SK-N-SH (cell line): Measurements from ENCODE around the gene PCYOX1L. TPM values are rescaled to one million over a fixed set of nuclear protein-coding genes. Genes with fewer than 3 reads are reported as not detected.

ENCODE experiments used
- CTCF ChIA-PET: fragments of 300-600, 350-600 bp; formaldehyde crosslinking; extraction: SDS; loops from one replicate; lab custom pipeline; 2021; lab: Yijun Ruan, JAX
- POLR2A ChIA-PET: fragments of 350-600 bp; sonication (Branson Sonifier 250); formaldehyde crosslinking; extraction: SDS; loops from one replicate; lab custom pipeline; 2020; ENCODE audit warnings: antibody characterized with exemption, inconsistent platforms; lab: Yijun Ruan, JAX
- DNase-seq: peaks from one replicate; pipeline ENCODE4 v3.0.0; 2012
- H2AFZ ChIP-seq: fragments of 200-600 bp; sonication (generic); 2 replicates; pipeline ENCODE4 v1.8.1; 2016; ENCODE audit warnings: antibody characterized with exemption, mild to moderate bottlenecking, low read depth
- H3F3A ChIP-seq: fragments of 200-600 bp; sonication (generic); replicated peaks from 2 replicates; pipeline ENCODE3; 2016; ENCODE audit warnings: antibody characterized with exemption, mild to moderate bottlenecking; ENCODE audit not compliant: insufficient read depth
- H3K27ac ChIP-seq, 2 experiments: fragments of 200-500 bp in 1 of 2; fragments of 200-600 bp in 1 of 2; sonication (Bioruptor generic) in 1 of 2; sonication (generic), shearing (Covaris generic) in 1 of 2; 2 replicates each; pipeline versions ENCODE4 v1.5.1 to v1.6.1; 2014 to 2016; ENCODE audit warnings: low read depth in 2 of 2, inconsistent platforms in 1 of 2, low read length in 1 of 2, mild to moderate bottlenecking in 1 of 2, mixed read lengths in 1 of 2
- H3K27me3 ChIP-seq: fragments of 200-600 bp; sonication (generic), shearing (Covaris generic); 2 replicates; pipeline ENCODE4 v1.6.1; 2016; ENCODE audit warnings: mixed run types; ENCODE audit not compliant: insufficient read depth
- H3K36me3 ChIP-seq, 2 experiments: fragments of 200-500 bp in 1 of 2; fragments of 200-600 bp in 1 of 2; sonication (Bioruptor generic) in 1 of 2; sonication (generic) in 1 of 2; replicated peaks in 1 of 2; 2 replicates each; pipeline versions ENCODE3 to v1.5.1; 2014 to 2016; ENCODE audit warnings: low read length in 1 of 2, mild to moderate bottlenecking in 1 of 2; ENCODE audit not compliant: insufficient read depth in 2 of 2, control insufficient read depth in 1 of 2
- H3K4me1 ChIP-seq, 2 experiments: fragments of 200-500 bp in 1 of 2; fragments of 200-600 bp in 1 of 2; sonication (Bioruptor generic) in 1 of 2; sonication (generic), shearing (Covaris generic) in 1 of 2; 2 replicates each; pipeline versions ENCODE4 v1.5.1 to v1.6.1; 2014 to 2016; ENCODE audit warnings: low read depth in 1 of 2, low read length in 1 of 2, mixed run types in 1 of 2; ENCODE audit not compliant: insufficient read depth in 2 of 2, control insufficient read depth in 1 of 2
- H3K4me2 ChIP-seq: fragments of 200-600 bp; sonication (generic), shearing (Covaris generic); 2 replicates; pipeline ENCODE4 v1.6.1; 2017; ENCODE audit warnings: mixed run types
- H3K4me3 ChIP-seq, 2 experiments: fragments of 200-500 bp in 1 of 2; fragments of 200-600 bp in 1 of 2; sonication (Bioruptor generic) in 1 of 2; sonication (generic), shearing (Covaris generic) in 1 of 2; 2 replicates each; pipeline versions ENCODE4 v1.5.1 to v1.8.1; 2014 to 2016; ENCODE audit warnings: low read depth in 2 of 2, inconsistent platforms in 1 of 2, low read length in 1 of 2, mild to moderate bottlenecking in 1 of 2, mixed read lengths in 1 of 2, moderate library complexity in 1 of 2
- H3K79me2 ChIP-seq: fragments of 200-600 bp; sonication (generic); 2 replicates; pipeline ENCODE4 v1.8.1; 2017; ENCODE audit warnings: mild to moderate bottlenecking; ENCODE audit not compliant: insufficient read depth
- H3K9ac ChIP-seq: fragments of 200-600 bp; sonication (generic); 2 replicates; pipeline ENCODE4 v1.6.1; 2017; ENCODE audit warnings: mixed run types
- H3K9me2 ChIP-seq: fragments of 200-600 bp; sonication (generic); 2 replicates; pipeline ENCODE4 v1.6.1; 2017; ENCODE audit warnings: mixed run types
- H3K9me3 ChIP-seq: fragments of 200-600 bp; sonication (generic); 2 replicates; pipeline ENCODE4 v1.6.1; 2017; ENCODE audit warnings: mixed run types, mild to moderate bottlenecking, moderate library complexity
- H4K20me1 ChIP-seq: fragments of 200-600 bp; sonication (generic); 2 replicates; pipeline ENCODE4 v1.6.1; 2017; ENCODE audit warnings: mild to moderate bottlenecking, mixed run types; ENCODE audit not compliant: insufficient read depth
- CHD2 ChIP-seq: fragments of 150-350 bp; IDR thresholded peaks from 2 replicates; pipeline ENCODE4 v1.6.1; 2018; ENCODE audit warnings: low read length; ENCODE audit not compliant: partially characterized antibody
- CTCF ChIP-seq: fragments of 200-600 bp; sonication (generic); IDR thresholded peaks from 2 replicates; pipeline ENCODE4 v1.6.1; 2017; ENCODE audit warnings: antibody characterized with exemption, mild to moderate bottlenecking, moderate library complexity
- ELF1 ChIP-seq: IDR thresholded peaks from 2 replicates; pipeline ENCODE4 v1.4.0; 2012
- EP300 ChIP-seq, 2 experiments: IDR thresholded peaks; 2 replicates each; pipeline versions ENCODE4 v1.4.0 to v1.6.1; 2012; ENCODE audit warnings: borderline replicate concordance in 1 of 2, low read depth in 1 of 2, low read length in 1 of 2
- EZH2phosphoT487 ChIP-seq: fragments of 200-600 bp; sonication (generic); IDR thresholded peaks from 2 replicates; pipeline ENCODE4 v1.6.1; 2017; ENCODE audit warnings: low read depth, mixed run types, mild to moderate bottlenecking, antibody characterized with exemption, moderate library complexity, borderline replicate concordance
- FOXJ3 ChIP-seq: sonication (generic); formaldehyde crosslinking; IDR thresholded peaks from 2 replicates; pipeline ENCODE4 v1.5.1; 2020; ENCODE audit warnings: mild to moderate bottlenecking, missing genetic modification reagents
- FOXM1 ChIP-seq: IDR thresholded peaks from 2 replicates; pipeline ENCODE4 v1.4.0; 2012; ENCODE audit warnings: low read depth, mild to moderate bottlenecking
- GABPA ChIP-seq: IDR thresholded peaks from 2 replicates; pipeline ENCODE4 v1.4.0; 2012; ENCODE audit warnings: low read depth, mild to moderate bottlenecking
- GATA2 ChIP-seq: sonication (generic); formaldehyde crosslinking; IDR thresholded peaks from 2 replicates; pipeline ENCODE4 v1.5.0; 2020; ENCODE audit warnings: mild to moderate bottlenecking, missing genetic modification reagents
- MAX ChIP-seq: IDR thresholded peaks from 2 replicates; pipeline ENCODE4 v1.4.0; 2012; ENCODE audit warnings: low read depth
- MEF2A ChIP-seq: IDR thresholded peaks from 2 replicates; pipeline ENCODE4 v1.4.0; 2012; ENCODE audit warnings: low read depth, borderline replicate concordance
- NFIC ChIP-seq: IDR thresholded peaks from 2 replicates; pipeline ENCODE4 v1.4.0; 2012; ENCODE audit warnings: borderline replicate concordance
- PBX3 ChIP-seq: IDR thresholded peaks from 2 replicates; pipeline ENCODE4; 2012
- RAD21 ChIP-seq: IDR thresholded peaks from 2 replicates; pipeline ENCODE4 v1.6.1; 2012; ENCODE audit warnings: mild to moderate bottlenecking, low read length
- RCOR1 ChIP-seq: fragments of 150-350 bp; IDR thresholded peaks from 2 replicates; pipeline ENCODE4 v1.6.1; 2017; ENCODE audit warnings: antibody characterized with exemption, low read length
- RFX5 ChIP-seq: IDR thresholded peaks from 2 replicates; pipeline ENCODE4 v1.6.1; 2012; ENCODE audit warnings: mild to moderate bottlenecking, improper control_type of control experiment, low read length
- RXRA ChIP-seq: IDR thresholded peaks from 2 replicates; pipeline ENCODE4 v1.4.0; 2012; ENCODE audit warnings: low read depth, mild to moderate bottlenecking, borderline replicate concordance
- SIN3A ChIP-seq: IDR thresholded peaks from 2 replicates; pipeline ENCODE4 v1.6.1; 2012; ENCODE audit warnings: low read depth, mild to moderate bottlenecking, low read length, moderate library complexity, borderline replicate concordance
- TAF1 ChIP-seq: IDR thresholded peaks from 2 replicates; pipeline ENCODE4 v1.6.1; 2012; ENCODE audit warnings: low read depth, mild to moderate bottlenecking, low read length, moderate library complexity, borderline replicate concordance
- TCF12 ChIP-seq: IDR thresholded peaks from 2 replicates; pipeline ENCODE4 v1.4.0; 2012
- TEAD4 ChIP-seq: IDR thresholded peaks from 2 replicates; pipeline ENCODE4 v1.4.0; 2012; ENCODE audit warnings: mild to moderate bottlenecking, borderline replicate concordance; ENCODE audit not compliant: insufficient read depth
- USF1 ChIP-seq: IDR thresholded peaks from 2 replicates; pipeline ENCODE4 v1.4.0; 2012; ENCODE audit warnings: low read depth, borderline replicate concordance
- USF2 ChIP-seq: fragments of 150-350 bp; IDR thresholded peaks from 2 replicates; pipeline ENCODE4 v1.6.1; 2017; ENCODE audit warnings: antibody characterized with exemption, low read length, low read depth, borderline replicate concordance
- ZBTB33 ChIP-seq: IDR thresholded peaks from 2 replicates; pipeline ENCODE4 v1.4.0; 2012; ENCODE audit warnings: low read depth, borderline replicate concordance
- WGBS: methylation state at CpG from one replicate; pipeline ENCODE4 v1.1.6; 2017; ENCODE audit warnings: low lambda C conversion rate; 5-methylcytosine and 5-hydroxymethylcytosine counted together
- polyA plus RNA-seq, 3 experiments: library from polyadenylated mRNA; depleted of rRNA; stranded (reverse); fragments of >200 nt; gene quantifications; 2 replicates each; pipeline ENCODE4 v1.2.3, GENCODE V29; 2012

PCYOX1L gene
- polyA plus RNA-seq, 1 of the 3 experiments (the other 2 are of a cell fraction): 17.5 TPM

- TF ChIP-seq USF1: peak; percentile 92
- peak; percentile 48; the same call in 1 of the 2 replicates for TF ChIP-seq TCF12
- no peak for TF ChIP-seq FOXM1
- TF ChIP-seq GATA2 (CRISPR knock-in tag): no peak
- peak; percentile 53; the same call in 1 of the 2 replicates for TF ChIP-seq TAF1
- peak in 1 of 2 experiments; percentile 42; a peak in 1 of 4 replicates for TF ChIP-seq EP300 (IDR thresholded peaks at IDR 0.05; ENCODE audit: borderline replicate concordance in 1 of 2, low read depth in 1 of 2, low read length in 1 of 2)
- TF ChIP-seq GABPA: no peak
- TF ChIP-seq ZBTB33: no peak
- peak; percentile 74 for TF ChIP-seq USF2
- TF ChIP-seq PBX3: no peak
- peak; percentile 81 for TF ChIP-seq NFIC
These were observed 37.0 kb upstream of the PCYOX1L start (continued) for GRCh38 chr5:149320791-149321330.

- Histone ChIP-seq H3K4me1 (peaks cover 20 to 22% of the 10 kb centered on the region in 2 experiments), H3K36me3 (no peaks in the 10 kb centered on the region), H3K4me3 (no peak overlapping the region), H3K9ac (no peak overlapping the region), H3K4me2 (no peak overlapping the region), H4K20me1 (no peaks in the 10 kb centered on the region), H3K27me3 (no peaks in the 10 kb centered on the region), H3K79me2 (no peaks in the 10 kb centered on the region), H3K9me2 (no peaks in the 10 kb centered on the region), H2AFZ (no peak overlapping the region), H3K9me3 (no peaks in the 10 kb centered on the region), H3F3A (peaks cover 22% of the 10 kb centered on the region), H3K27ac (no peak overlapping the region)
- CTCF ChIA-PET: interaction anchor here (1.3 to 9.4 kb wide), 4 partner anchors 43 to 112 kb away, joined by 3 to 120 read pairs (median 4); no protein-coding TSS in a partner anchor
- no peak for DNase-seq
- POLR2A ChIA-PET: interaction anchor here (0.7 to 1.4 kb wide), 2 partner anchors 22 to 36 kb away, joined by 3 read pairs; partner anchors contain the start of gene PCYOX1L
- 97% methylated on average over 12 of the region's 12 CpGs for WGBS
- TF ChIP-seq RCOR1: no peak
- TF ChIP-seq TEAD4: no peak
- no peak for TF ChIP-seq GATA2 (CRISPR knock-in tag)
- TF ChIP-seq MEF2A: no peak
- no peak for TF ChIP-seq ELF1
- TF ChIP-seq NFIC: no peak
- no peak for TF ChIP-seq RXRA
- TF ChIP-seq SIN3A: no peak
- no peak for TF ChIP-seq RAD21
- no peak for TF ChIP-seq CHD2
- TF ChIP-seq GABPA: no peak
- no peak for TF ChIP-seq FOXJ3 (CRISPR knock-in tag)
- TF ChIP-seq TAF1: no peak
- TF ChIP-seq EZH2phosphoT487: no peak
- TF ChIP-seq MAX: no peak
- no peak for TF ChIP-seq CTCF
- TF ChIP-seq EP300 (IDR thresholded peaks at IDR 0.05; ENCODE audit: borderline replicate concordance in 1 of 2, low read depth in 1 of 2, low read length in 1 of 2): no peak
- no peak for TF ChIP-seq RFX5
These were observed 35.3 kb upstream of the PCYOX1L start for GRCh38 chr5:149322518-149322917.
